Stimulated activated CD4-positive, alpha-beta T cell treated with anti-CD3 and anti-CD28 coated beads, Interleukin-12 subunit alpha, Interleukin-12 subunit beta, amount 100 ng/mL, for 24 hours (primary cell): ENCODE data around the gene LDHAL6A.
A peak's percentile ranks its signal among the peaks of the same experiment; 100 is the strongest.

Experiments used
- DNase-seq, 2 experiments: peaks; one replicate each; pipeline ENCODE4 v3.0.0-alpha.2; 2020; ENCODE audit warnings: low read depth in 2 of 2

The LDHAL6A gene

GRCh38 chr11:18490736-18491485, 35.3 kb downstream of the LDHAL6A start:
- DNase-seq: no peak

GRCh38 chr11:18491924-18492323, 36.3 kb downstream of the LDHAL6A start:
- DNase-seq: no peak

- DNase-seq: no peak
Observed at GRCh38 chr11:18492888-18493287, 37.2 kb downstream of the LDHAL6A start.

- DNase-seq: no peak
Observed at GRCh38 chr11:18493310-18493709, 37.7 kb downstream of the LDHAL6A start.

DNA sequence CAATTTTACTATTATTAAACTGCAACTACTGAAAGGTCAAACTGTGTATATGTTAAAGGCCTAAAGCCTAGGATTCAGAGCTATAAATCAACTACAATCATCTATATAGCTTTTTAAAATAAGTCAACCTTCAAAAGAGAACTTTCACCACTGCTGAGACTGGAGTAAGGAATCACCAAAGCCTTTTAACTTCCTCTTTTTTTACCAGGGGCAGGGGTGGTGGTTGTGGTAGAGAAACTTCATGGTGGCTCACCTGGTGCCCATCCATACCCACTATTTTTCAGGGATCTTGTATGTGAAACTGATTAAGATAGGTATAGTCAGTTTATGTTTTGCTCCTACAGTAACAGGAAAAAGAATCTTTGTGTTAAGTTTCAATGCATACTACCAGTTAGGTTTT, 39.6 kb downstream of the LDHAL6A start:
- no peak for DNase-seq

DNA sequence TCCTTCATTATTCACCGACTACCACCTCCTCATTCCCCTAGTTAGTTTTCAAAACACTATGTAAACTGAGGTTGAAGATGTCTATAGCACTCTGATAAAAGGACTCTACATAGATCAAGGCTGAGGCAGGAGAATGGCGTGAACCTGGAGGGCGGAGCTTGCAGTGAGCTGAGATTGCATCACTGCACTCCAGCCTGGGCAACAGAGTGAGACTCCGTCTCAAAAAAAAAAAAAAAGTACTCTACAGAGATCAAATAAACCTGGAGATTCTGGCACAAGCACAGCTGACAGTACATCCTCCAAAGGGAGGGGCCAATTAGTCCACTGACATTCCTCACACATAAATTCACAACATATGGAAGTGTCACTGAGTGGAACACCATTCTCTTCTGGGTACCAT, 40.0 kb downstream of the LDHAL6A start:
- DNase-seq: no peak

GRCh38 chr11:18498039-18498438, 42.4 kb downstream of the LDHAL6A start:
- no peak for DNase-seq

DNA sequence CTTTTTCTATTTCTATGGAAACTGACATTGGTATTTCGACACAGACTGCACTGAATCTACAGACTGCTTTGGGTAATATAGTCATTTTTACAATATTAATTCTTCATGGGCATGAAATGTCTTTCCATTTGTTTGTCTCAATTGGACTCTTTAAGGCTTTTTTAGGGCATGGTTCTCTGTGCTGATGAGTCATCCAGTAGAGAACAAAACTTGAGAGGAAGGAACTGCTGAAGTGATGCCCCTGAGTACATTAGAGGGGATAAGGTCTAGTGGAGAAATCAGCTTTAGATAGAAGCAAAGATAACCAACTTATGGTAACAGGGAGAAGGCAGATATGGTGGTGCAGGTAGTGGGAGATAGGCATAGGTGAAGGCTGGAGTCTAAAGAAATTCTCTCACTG, 46.0 kb downstream of the LDHAL6A start:
- no peak for DNase-seq

DNA sequence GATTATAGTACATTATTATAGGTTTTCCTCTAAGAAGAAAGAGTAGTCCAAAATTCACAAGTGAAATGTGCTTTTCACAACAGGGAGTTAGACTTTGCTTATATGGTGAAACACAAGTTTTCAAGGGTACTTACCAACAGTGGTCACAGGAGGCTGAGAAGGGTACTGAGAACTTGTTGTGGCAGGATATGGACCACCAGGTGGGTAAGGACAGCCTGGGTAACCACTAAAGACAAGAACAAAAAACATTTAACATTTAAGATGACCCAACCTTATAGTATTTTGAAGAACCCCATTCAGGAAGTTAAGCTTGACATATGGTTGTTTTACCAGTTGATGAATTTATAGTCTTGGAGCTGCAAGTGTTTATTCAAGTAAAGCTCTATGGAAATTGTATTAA, 46.7 kb downstream of the LDHAL6A start:
- no peak for DNase-seq

DNA sequence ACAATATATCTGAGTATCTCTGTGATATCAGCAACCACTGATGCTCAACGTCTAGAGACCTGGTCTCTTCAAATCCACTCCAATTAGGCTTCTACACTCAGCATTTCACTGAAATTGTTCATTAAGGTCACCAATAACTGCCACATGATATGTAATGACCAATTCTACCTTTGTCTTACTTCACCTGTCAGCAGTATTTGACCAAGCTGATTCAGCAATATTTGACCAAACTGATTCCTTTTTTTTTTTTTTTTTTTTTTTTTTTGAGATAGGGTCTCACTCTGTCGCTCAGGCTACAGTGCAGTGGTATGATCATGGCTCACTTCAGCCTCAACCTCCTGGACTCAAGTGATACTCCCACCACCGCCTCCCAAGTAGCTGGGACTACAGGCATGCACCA, 65.5 kb downstream of the LDHAL6A start:
- DNase-seq: no peak

GRCh38 chr11:18522388-18522787, 66.7 kb downstream of the LDHAL6A start:
- DNase-seq: no peak

- DNase-seq: no peak
Observed at GRCh38 chr11:18523084-18523483, 67.4 kb downstream of the LDHAL6A start.

DNA sequence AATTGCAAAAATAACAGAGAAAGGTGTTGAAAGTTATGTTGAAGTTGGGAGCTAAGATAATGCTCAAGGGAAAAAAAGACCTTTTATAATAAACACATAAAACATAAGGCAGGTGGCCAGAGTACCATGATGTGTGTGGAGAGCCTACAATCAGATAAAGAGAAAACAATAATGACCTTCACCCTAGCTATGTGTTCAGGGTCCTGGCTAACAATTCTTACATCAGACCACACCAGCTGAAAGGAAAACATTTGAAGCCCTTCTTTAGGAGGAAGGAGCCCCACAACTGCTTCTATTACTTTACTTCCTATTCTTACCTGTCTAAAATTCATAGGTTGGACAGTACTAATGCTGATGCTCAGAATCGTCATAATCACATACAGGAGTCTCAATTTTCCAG, 68.6 kb downstream of the LDHAL6A start:
- no peak for DNase-seq

DNA sequence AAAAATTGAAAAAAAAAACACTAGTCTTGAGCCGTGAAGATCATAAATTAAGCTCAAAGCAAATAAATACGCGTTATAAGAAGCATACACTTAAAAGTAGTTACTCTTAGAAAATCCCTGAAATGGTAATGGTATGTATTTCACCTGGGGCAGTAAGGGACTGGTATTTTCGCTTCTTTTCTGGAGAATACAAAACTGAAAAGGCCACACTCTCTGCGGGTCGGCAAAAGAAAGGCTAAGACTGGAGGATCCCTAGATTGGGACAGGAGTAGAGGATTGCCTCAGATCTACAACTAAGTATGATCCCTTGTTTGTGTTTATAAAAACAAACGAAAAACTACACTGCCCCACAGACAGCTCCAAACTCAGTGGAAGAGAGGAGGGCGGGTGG, 70.5 kb downstream of the LDHAL6A start:
- no peak for DNase-seq

DNA sequence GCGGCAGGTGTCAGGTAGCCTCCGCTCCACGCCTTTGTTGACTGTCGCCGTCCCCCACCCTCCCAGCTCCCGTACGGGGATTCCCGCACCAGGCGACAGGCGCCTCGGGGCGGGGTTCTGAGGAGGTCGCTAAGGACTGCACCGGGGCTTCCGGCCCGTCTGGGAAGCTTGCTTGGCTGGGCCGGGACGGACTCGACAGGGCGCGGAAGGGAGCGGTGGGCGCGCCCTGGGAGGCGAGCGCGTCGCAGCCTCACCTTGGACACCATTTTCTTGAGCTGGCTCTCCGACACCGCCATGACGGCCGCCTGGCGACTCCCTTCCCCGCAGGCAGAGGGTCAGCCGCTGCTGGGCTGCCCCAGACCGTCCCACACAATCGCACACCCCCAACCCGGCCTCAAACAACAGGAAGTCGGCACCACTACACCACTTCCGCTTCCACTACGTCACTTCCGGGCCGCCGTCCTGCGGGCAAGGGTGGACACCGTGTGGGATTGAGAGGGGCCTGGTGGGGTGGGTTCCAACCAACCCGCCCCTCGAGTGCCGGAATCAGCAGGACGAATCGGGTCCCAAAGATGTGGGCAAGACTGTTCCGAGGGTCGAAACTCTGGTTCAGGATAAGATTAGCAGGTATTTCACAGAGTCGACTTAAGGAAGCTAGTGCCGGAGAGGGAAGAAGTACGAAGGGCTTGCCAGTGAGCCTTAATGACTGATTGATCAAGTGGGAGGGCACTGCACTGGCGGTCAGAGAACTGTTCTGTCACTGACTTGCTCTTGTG, 71.1 kb downstream of the LDHAL6A start, which contains the start of gene TSG101:
TSG101 (minus strand) TSS at position 422 of the 776 bp plus-strand sequence; CDS start at position 296, 126 bp downstream.
- DNase-seq: peak; percentile 88 to 94

DNA sequence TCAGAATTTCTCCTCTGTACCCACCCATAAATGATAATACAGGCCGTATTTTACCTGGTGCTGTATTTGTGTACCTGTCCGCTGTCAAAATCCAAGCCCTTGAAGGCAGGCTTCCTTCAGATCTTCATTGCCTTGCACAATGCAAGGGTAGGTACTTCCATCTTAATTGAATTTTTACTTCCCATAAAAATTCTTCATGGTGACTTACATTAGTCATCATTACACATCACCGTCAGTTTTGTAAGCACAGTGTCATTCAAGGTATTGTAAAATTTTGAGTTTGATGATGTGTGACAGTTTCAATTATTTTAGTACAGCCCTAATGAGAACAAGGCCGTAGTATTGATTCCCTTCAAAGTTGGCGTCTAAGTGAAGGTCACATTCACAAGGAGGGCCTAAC, 71.9 kb downstream of the LDHAL6A start:
- no peak for DNase-seq
